MG63 (cell line): ENCODE results near the gene CDK5. TPM values are rescaled to one million over a fixed set of nuclear protein-coding genes. Genes with fewer than 3 reads are reported as not detected.

Experiments
- DNase-seq: peaks from one replicate; pipeline ENCODE4 v3.0.0-alpha.2; 2020
- H3K27me3 ChIP-seq: fragments of 250-450 bp; sonication (Bioruptor Pico); 2 replicates; pipeline ENCODE4 v1.5.1; 2020; ENCODE audit warnings: mild to moderate bottlenecking, moderate library complexity
- H3K36me3 ChIP-seq: fragments of 250-450 bp; sonication (Bioruptor Pico); 2 replicates; pipeline ENCODE4 v1.5.1; 2020; ENCODE audit warnings: mild to moderate bottlenecking, moderate library complexity
- H3K4me3 ChIP-seq: fragments of 250-450 bp; sonication (Bioruptor Pico); 2 replicates; pipeline ENCODE4 v1.5.1; 2020; ENCODE audit warnings: mild to moderate bottlenecking, moderate library complexity
- H3K9me3 ChIP-seq: fragments of 250-450 bp; sonication (Bioruptor Pico); 2 replicates; pipeline ENCODE4 v1.5.1; 2020; ENCODE audit warnings: mild to moderate bottlenecking, moderate library complexity
- total RNA-seq: library from RNA; depleted of rRNA; stranded (reverse); fragments of >200 nt; shearing (Covaris generic); gene quantifications from 2 replicates; pipeline ENCODE4 v1.2.3, GENCODE V29; 2014; ENCODE audit warnings: low replicate concordance

CDK5 gene
- total RNA-seq, 1 experiment from 2014 or later: 21.7 TPM

- no peaks in the 10 kb centered on the region for H3K27me3 ChIP-seq
- peak overlapping the region; percentile 73 for H3K4me3 ChIP-seq
- H3K9me3 ChIP-seq: no peaks in the 10 kb centered on the region
- DNase-seq: peak; percentile 48
- peaks cover 8% of the 10 kb centered on the region for H3K36me3 ChIP-seq
Observed at GRCh38 chr7:151088856-151089699, 31.4 kb upstream of the CDK5 start.

GRCh38 chr7:151088019-151088855 lies 30.5 kb upstream of the CDK5 start:
- peak overlapping the region; percentile 73 for H3K4me3 ChIP-seq
- peaks cover 8% of the 10 kb centered on the region for H3K36me3 ChIP-seq
- no peaks in the 10 kb centered on the region for H3K27me3 ChIP-seq
- H3K9me3 ChIP-seq: no peaks in the 10 kb centered on the region
- no peak for DNase-seq

GRCh38 chr7:151087245-151088018 lies 29.7 kb upstream of the CDK5 start:
- no peaks in the 10 kb centered on the region for H3K9me3 ChIP-seq
- DNase-seq: peak; percentile 43
- H3K36me3 ChIP-seq: peaks cover 8% of the 10 kb centered on the region
- H3K4me3 ChIP-seq: peak overlapping the region; percentile 73
- no peaks in the 10 kb centered on the region for H3K27me3 ChIP-seq

- peaks cover 9% of the 10 kb centered on the region for H3K36me3 ChIP-seq
- no peaks in the 10 kb centered on the region for H3K9me3 ChIP-seq
- no peaks in the 10 kb centered on the region for H3K27me3 ChIP-seq
- peak; percentile 11 for DNase-seq
- peak overlapping the region; percentile 73 for H3K4me3 ChIP-seq
Observed at GRCh38 chr7:151086802-151087244, 29.1 kb upstream of the CDK5 start.

GRCh38 chr7:151085691-151086620 lies 28.3 kb upstream of the CDK5 start, which contains the start of gene AGAP3:
AGAP3 (plus strand) TSS chr7:151086475; CDS start chr7:151086742, 267 bp downstream.
- Histone ChIP-seq H3K27me3 (no peaks in the 10 kb centered on the region), H3K36me3 (peaks cover 9% of the 10 kb centered on the region), H3K4me3 (peak within 1 kb of the TSS; percentile 73), H3K9me3 (no peaks in the 10 kb centered on the region)
- peak; percentile 87 for DNase-seq

GRCh38 chr7:151085329-151085690 lies 27.6 kb upstream of the CDK5 start:
- Histone ChIP-seq H3K36me3 (peaks cover 12% of the 10 kb centered on the region), H3K27me3 (no peaks in the 10 kb centered on the region), H3K9me3 (no peaks in the 10 kb centered on the region), H3K4me3 (peak overlapping the region; percentile 52)
- DNase-seq: no peak

GRCh38 chr7:151083824-151084160 lies 26.1 kb upstream of the CDK5 start:
- Histone ChIP-seq H3K36me3 (peaks cover 12% of the 10 kb centered on the region), H3K27me3 (no peaks in the 10 kb centered on the region), H3K9me3 (no peaks in the 10 kb centered on the region), H3K4me3 (peak overlapping the region; percentile 89)
- no peak for DNase-seq

DNA sequence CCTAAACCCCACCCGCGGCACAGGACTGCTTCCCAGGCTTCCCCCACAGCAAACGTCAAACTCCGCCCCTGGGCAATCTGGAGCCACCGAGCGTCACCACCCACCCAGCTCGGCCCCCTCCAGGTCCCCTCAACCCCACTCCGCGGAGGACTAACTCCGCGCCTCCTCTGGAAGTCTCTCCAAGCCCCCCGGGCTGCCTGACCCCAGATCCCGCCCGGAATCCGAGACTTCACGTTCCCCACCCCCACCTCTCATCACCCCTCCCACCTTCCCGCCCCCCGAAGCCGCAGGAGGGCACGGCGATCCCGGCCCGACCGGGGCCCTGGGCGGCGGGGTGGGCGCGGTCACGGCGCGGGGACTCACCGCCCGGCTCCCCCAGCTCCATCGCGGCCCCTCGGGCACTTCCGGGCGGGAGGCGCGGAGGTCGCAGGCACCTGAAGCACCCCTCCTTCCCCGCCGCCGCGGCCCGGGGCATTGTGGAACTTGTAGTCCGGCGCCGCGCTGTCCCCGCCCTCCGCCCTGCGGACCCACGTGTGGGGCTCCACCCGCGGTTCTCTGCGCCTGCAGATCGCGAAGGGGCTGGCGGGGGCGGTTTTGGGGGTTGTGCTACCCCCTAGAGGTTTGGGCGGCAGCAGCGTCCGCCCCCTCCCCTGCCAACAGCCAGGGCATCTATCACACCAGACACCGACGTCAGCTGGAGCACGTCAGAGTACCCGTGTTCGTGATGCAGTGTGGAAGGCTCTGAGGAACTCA lies 25.6 kb upstream of the CDK5 start, which contains the start of gene TMUB1:
TMUB1 (minus strand) TSS at position 423 of the 753 bp plus-strand sequence. CDS start 930 bp downstream, outside the sequence.
- Histone ChIP-seq H3K4me3 (peak within 1 kb of the TSS; percentile 89), H3K9me3 (no peaks in the 10 kb centered on the region), H3K36me3 (peaks cover 11% of the 10 kb centered on the region), H3K27me3 (no peaks in the 10 kb centered on the region)
- DNase-seq: peak; percentile 70

- Histone ChIP-seq H3K36me3 (peaks cover 11% of the 10 kb centered on the region), H3K9me3 (no peaks in the 10 kb centered on the region), H3K4me3 (peak overlapping the region; percentile 89), H3K27me3 (no peaks in the 10 kb centered on the region)
- no peak for DNase-seq
Observed at GRCh38 chr7:151082141-151083070, 24.7 kb upstream of the CDK5 start.

- Histone ChIP-seq H3K4me3 (peak overlapping the region; percentile 89), H3K27me3 (no peaks in the 10 kb centered on the region), H3K36me3 (peaks cover 11% of the 10 kb centered on the region), H3K9me3 (no peaks in the 10 kb centered on the region)
- DNase-seq: peak; percentile 53
Observed at GRCh38 chr7:151081170-151082101, 23.7 kb upstream of the CDK5 start.

DNA sequence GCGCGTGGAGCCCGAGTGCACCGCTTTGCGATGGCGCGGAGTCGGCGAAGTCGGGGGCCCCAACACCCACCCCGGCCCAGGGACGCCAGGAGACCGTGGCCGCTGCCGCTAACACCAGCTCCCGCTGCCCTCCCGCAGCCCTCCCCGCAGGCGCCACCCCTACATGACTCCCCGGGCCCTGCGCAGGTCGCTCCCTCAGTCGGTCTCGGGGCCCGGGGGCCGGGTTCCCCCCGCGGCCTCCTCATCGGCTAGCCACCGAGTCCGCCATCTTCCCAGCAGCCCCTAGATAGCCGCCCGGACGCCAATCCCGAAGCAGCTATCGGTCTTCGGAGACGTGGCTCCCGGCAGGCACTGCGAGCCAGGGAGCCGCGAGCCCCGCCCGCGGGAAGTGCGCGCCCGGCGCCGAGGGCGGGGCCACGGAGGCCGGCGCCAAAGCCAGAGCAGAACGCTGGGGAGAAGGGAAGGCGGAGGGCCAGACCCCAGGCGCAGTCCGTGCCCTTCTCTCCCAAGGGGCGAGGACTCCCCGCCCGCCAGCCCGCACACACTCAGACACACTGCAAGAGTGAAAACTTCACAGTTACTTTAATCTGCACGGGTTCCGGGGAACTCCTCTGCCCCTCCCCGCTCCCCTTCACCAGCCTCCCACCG lies 22.9 kb upstream of the CDK5 start, which contains the start of gene FASTK:
FASTK (minus strand) TSS at position 288 of the 648 bp plus-strand sequence; CDS start at position 245, 43 bp downstream.
- H3K9me3 ChIP-seq: no peaks in the 10 kb centered on the region
- DNase-seq: peak; percentile 87
- no peaks in the 10 kb centered on the region for H3K27me3 ChIP-seq
- H3K4me3 ChIP-seq: peak within 1 kb of the TSS; percentile 89
- H3K36me3 ChIP-seq: peaks cover 11% of the 10 kb centered on the region

DNA sequence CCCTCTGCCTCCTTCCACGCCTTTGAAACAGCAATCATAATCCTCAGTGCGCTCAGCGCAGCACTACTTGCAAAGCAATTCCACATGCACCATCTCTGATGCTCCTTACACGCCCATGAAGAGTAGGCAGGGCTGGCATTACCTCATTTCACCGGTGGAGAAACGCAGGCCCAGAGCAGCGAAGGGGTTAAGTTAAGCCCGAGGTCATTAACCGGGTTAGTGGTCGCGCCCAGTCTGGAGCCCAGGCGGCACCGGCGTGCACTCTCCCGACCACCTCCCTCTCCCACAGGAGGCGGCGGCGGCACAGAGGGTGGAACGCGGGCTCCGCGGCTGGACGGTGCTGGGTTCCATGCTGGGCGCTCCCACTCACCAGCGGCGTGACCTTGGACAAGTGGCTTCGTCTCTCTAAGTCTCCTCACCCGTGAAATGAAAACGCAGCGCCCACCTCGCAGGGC lies 22.4 kb upstream of the CDK5 start:
- Histone ChIP-seq H3K9me3 (no peaks in the 10 kb centered on the region), H3K4me3 (peak overlapping the region; percentile 89), H3K27me3 (no peaks in the 10 kb centered on the region), H3K36me3 (peaks cover 11% of the 10 kb centered on the region)
- DNase-seq: no peak
